Measurements from ENCODE around the gene FOXO6.

FOXO6 gene

DNA sequence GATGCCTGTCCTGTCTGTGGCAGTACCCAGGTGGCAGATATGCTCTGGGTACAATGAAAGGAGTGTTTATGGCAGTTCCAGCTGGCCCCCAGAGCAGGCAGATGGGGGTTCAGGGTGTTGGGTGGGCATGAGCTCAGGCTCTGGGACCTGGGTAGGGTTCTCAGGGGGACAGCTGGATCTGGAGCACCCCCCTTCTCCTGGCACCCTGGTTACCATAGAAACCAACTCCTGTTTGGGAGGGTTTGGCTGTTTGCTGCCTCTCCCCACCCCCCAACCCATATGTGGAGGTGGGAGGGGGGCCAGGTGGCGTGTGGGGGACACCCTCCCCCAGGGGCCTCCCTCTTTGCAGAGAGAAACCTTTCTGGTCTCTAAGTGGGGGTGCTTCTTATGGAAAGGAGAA is 7.1 kb downstream of the FOXO6 start:
- DNase-seq: no peak

DNA sequence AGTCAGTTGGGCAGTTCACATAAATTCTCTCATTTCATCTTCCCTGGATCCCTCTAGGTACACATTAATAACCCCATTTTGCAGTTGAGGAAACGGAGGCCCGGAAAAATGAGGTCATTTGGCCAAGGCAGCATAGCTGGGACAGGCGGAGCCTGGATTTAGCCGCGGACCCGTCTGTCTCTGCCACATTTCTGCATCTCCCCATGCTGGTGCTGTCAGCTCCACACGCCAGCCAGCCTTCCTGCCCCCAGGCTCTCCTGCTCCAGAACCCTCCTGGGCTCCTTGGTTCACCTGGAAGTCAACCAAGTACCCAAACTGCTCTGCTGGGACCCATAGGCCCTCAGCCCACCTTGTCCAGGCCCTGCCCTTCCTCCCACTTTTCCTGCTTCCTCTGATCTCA is 7.6 kb downstream of the FOXO6 start:
- no peak for DNase-seq

DNA sequence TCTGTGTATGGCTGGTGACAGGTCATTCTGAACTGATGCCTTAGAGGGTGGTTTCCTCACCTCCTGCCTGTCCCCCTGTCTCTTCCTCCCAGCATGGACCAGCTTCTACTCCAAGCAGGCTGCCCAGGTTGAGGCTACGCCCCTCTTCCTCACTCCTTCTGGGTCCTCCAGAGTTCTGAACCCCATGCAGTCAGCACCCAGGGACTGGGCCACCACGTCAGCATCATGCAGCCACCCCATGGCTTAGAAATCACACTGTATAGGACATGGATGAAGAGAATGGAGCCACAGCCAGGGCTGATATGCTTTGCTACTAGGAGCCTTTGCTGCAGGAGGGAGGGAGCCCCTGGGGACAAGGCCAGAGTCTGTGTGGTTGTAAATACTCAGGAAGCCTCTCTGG is 8.3 kb downstream of the FOXO6 start:
- no peak for DNase-seq

DNA sequence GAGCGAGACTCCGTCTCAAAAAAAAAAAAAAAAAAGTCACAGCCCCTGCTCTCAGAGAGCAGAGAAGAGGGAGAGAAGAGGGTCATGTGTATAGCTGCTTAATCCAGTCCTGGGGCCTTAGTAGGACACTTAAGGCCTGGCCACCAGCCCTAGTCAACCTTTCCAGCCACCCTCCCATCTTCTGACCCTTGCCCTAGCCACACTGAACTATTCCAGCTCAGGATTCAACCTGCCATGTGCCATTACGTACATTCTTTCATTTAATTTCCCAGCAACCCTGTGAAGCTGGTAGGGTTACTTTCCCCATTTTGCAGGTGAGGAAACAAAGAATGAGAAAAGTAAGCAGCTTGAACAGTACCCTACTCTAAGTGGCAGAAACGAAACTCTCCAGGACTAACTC is 9.0 kb downstream of the FOXO6 start:
- DNase-seq: no peak

DNA sequence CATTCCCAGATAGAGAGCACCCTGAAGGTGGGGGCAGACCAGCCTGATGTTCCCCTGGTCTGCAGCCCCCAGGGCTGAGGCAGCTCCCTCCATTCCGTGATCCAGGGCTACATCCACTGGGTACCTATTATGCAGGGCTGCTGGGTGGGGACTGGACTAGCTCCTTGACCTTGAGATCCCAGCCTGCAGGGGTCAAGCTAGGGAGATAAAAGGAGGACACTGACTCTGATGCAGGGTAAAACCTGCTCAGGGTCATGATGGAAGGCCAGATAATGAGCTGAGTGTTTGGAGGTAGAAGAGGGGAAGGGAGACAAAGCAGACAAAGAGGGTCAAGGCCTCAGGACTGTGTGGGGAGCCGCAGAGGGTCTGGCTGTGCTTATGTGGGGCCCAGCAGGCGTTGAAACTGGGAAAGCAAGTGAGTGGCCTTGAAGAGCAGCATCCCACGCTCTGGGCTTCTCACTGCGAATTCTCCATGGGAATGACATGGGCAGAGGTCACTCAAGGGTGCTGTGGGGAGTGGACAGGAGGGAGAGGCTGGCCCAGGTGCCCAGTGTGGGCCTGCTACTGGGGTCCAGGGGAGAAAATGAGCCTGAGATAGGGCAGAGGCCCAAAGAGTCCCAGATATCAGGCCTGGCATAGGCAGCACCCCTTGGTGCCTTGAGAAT is 9.7 kb downstream of the FOXO6 start:
- no peak for DNase-seq

DNA sequence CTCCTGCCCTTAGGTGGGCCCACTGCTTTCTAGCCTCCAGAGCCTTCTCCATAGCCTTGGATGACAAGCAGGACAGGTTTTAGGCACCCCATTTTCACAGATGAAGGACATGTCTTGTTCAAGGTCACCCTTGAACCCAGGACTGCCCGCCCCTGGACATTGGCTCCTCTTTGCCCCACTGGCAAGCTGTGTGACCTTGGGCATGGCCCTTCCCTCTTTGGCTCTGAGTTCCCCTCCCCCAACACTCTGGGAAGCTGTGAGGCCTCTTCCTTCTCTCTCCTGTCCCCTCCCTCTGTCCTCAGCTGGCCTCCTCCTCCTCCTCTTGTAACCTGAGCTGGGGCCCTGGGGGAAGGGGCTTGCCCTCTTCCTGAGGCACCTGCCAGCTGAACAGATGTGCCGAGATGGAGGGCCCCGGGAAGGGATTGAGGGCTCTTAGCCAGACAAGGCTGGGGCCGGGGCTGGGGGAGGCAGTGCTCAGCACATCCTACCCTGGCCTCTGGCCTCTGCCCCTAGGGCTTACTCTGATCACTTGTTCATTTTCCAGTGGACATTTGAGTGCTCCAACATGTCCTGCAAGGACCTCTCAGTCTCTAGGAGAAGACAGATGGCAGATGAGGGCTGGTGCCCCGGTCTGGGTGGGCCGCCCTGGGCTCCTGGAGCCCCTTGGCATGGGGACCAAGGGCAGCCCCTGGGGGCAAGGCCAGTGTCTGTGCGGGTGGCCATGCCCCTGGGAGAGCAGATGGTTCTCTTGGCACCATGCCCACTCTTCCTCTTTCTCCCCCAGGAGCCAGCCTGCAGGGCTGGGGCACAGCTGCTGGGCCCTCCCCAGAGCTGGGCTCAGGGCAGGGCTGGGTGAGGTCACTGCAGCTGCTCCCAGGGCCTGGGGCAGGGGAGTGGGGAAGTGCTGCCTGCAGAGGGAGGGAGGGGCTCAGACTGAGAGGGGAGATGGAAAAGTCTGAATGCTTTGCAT is 10.7 kb downstream of the FOXO6 start:
- no peak for DNase-seq

DNA sequence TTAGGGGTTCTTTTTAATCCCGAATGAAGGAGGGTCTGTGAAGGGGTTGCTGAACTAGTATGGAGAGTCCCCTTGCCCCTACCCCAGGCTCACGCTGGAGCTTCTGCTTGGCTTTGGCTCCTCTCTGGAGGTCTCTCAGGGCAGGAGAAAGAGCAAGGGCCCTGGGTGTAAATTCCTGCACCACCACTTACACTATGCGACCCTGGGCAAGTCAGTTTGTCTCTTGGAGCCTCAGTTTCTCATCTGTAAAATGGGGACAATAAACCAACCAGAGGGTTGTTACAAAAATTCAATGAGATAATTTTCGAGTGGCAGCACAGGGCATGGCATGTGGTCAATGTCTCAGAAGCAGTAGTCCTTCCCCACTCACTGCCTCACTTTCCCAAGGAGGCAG is 11.4 kb downstream of the FOXO6 start:
- no peak for DNase-seq

DNA sequence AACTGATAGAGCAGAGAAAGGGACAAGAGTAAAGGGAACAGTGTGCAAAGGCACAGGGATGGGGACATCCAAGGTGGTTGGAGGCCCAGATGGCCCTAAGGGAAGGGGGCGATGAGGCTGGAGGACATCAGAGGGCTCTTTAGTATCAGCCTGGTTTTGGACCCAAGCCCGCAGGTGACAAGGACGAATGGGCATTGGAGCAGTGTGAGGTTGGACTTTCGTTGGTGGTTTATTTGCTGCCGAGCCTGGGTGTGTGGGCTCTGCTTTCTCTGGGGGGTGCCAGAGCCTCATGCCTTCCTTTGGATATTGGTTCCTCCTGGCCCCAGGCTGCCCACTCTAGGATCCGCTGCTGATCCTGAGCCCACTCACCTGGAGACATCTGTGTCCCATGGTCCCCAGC is 12.1 kb downstream of the FOXO6 start:
- no peak for DNase-seq

DNA sequence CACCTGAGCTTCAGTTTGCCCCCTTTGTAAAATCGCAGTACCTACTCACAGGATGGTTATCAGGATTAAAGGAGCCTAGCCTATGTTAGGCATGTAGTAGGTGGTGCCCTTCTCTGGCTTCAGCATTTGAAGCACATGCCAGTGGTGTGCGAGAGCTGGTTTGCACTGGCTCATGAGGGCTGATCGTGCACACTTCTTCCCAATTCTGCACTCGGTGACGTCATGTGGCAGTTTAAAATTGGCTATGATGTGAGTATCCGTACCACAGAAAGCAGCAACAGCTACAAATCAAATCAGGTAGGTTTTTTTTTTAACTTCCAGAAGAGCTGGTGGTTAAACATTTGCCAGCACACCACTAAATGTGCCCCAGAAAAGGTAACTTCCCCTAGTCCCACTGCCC is 13.5 kb downstream of the FOXO6 start:
- DNase-seq: no peak

DNA sequence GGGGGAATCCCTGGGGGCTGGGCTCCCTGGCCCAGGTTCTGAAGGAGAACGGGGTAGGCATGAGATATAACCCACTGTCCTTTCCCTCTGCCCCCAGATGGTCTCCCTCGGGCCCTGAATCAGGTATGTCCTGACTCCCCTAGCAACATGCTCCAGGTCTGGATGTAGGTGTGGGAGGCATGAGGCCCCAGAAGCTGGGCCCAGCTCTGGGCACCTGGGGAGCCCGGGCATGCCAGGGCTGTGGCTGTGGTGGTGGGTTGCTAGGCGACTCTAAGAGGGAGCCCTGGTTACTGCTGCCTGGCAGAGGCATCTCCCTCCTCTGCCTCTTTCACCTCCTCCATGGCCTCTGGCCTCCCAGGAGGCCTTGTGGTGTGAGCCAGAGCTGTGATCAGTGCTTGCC is 16.2 kb downstream of the FOXO6 start:
- no peak for DNase-seq

DNA sequence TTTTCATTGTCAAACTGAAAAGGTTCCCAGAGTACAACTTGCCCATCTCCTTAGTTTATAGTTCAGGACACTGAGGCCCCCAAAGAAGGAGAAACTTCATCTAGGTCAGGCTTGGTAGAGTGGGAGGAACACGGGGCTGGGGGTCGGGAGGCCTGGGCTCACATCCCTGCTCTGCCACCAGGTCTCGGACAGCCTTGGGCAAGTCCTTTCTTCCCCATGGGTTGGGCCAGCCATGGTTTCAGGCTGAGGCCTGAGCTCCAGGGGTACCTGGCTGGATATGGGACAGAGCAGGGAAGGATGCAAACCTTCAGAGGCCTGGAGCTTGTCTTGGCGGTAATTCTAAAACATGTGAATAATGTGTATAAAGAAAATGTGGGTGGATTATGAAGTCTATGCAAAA is 17.0 kb downstream of the FOXO6 start:
- DNase-seq: no peak

DNA sequence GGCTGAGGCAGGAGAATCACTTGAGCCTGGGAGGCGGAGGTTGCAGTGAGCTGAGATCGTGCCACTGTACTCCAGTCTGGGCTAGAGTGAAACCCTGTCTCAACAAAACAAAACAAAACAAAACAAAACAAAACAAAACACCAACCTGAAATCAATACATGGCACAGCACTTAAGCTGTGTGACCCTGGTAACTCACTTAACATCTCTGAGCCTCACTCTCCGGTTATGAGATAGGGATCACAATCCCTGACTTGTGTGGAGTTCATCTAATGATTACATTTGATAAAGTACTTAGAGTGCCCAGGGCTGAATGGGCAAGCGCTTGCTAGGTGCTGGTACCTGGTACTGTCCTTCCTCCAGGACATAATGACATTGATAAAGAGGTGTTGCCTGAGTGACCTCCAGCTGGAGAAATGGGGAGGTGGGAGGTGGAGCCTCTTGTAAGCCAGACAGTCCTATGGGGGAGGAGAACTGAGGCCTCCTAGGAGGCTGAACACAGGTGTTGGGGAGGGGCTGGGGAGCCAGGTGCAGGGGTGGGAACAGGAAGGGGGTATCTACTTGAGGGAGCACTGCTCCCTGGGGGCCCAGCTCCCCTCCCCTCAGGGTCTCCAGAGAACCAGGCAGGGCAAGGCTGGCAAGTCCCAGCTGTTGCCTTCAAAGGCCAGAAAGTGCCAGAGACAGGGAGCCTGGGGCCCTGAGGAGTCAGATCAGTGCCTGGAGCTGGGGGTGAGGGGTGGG is 17.9 kb downstream of the FOXO6 start:
- DNase-seq: no peak

DNA sequence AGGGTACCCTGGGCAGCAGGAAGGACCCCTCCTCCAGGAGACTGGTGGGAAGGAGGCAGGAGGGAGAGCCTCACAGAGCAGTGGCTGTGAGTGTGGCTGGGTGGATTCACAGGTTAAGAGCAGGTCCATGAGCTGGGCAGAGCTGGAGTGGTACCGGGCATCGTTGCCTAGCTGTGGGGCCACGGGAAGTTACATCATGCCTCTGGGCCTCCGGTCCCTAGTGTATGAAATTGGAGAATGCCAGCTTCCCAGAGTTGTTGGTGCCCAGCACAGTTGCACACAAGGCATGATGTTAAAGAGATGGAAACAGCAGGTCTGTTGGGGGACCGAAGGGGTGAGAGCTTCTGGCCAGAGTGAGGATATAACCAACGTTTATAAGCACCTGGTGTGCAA is 18.5 kb downstream of the FOXO6 start:
- DNase-seq: no peak

DNA sequence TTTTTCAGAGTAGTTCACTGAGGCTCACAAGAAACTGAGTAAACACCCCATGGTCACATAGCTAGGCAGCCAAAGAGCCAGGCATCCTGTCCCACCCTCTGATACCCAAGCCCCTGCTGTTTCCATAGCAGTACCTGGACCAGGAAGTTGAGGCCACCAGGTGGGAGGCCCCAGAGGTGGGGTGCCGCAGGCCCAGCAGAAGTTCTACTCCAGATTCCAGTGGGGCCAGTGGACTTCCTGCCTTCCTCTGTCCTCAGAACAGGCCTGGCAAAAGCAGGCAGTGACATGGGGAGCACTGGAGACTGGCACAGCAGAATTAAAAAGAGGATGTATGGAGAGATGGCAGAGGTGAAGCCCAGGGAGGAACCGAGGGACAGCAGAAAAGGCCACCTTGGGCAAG is 19.0 kb downstream of the FOXO6 start:
- DNase-seq: no peak

DNA sequence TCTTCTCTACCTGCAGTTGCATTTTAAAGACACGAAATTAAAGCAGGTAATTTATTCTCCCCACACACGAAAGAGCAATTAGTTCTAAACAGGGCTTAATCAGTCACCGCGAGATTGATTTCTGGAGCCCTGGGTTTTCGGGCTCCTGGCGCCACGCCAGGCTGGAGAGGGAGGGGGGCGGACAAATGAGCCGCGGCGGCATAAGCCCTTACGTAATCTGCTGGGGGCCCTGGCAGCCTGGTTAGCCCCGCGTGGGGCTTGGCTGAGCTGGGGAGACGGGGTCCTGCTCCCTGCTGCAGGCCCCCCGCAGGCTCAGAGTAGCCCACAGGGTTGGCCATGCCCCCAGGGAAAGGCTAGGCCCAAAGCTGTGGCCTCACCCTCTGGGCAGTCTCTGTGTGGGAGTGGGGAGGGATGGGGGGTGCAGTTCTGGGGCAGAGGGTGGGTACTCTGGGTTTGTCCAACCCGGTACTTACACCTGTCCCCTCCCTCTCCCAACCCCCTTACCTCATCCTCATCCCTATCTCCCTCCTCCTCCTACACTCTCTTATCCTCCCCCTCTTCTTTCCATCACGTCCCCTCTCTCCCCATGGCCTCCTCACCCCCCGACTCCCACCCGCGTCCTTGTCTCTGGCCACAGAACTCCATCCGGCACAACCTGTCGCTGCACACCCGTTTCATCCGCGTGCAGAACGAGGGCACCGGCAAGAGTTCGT is 19.9 kb downstream of the FOXO6 start:
- no peak for DNase-seq

DNA sequence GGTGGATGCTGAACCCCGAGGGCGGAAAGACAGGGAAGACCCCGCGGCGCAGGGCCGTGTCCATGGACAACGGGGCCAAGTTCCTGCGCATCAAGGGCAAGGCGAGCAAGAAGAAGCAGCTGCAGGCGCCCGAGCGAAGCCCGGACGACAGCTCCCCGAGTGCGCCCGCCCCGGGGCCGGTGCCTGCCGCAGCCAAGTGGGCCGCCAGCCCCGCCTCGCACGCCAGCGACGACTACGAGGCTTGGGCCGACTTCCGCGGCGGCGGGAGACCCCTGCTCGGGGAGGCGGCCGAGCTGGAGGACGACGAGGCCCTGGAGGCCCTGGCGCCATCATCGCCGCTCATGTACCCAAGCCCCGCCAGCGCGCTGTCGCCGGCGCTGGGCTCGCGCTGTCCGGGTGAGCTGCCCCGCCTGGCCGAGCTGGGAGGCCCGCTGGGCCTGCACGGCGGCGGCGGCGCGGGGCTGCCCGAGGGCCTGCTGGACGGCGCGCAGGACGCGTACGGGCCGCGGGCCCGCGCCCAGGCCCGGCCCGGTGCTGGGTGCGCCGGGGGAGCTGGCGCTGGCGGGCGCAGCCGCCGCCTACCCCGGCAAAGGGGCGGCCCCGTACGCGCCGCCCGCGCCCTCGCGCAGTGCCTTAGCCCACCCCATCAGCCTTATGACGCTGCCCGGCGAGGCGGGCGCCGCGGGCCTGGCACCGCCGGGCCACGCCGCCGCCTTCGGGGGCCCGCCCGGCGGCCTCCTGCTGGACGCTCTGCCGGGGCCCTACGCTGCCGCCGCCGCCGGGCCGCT is 20.7 kb downstream of the FOXO6 start:
- DNase-seq: peak; percentile 38

DNA sequence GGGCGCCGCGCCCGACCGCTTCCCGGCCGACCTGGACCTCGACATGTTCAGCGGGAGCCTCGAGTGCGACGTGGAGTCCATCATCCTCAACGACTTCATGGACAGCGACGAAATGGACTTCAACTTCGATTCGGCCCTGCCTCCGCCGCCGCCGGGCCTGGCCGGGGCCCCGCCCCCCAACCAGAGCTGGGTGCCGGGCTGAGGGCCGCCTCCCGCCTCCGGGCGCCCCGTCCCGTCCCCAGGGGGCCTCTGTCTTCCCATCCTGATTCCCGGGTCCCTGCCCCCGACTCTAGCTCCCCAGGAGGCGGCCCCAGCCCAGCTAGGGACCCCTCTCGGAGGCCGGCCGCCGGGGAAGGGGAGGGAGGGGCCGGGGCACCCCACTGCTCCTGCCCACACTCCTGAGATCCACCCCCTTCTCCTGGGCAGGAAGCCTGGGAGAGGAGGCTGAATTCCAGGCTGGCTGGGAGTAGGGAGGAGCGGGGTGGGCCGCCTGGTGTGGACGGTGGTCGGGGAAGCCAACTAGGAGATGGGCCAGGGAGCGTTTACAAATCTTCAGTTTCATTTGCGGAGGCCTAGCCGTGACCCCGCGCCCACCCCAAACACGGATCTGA is 21.4 kb downstream of the FOXO6 start:
- DNase-seq: no peak

DNA sequence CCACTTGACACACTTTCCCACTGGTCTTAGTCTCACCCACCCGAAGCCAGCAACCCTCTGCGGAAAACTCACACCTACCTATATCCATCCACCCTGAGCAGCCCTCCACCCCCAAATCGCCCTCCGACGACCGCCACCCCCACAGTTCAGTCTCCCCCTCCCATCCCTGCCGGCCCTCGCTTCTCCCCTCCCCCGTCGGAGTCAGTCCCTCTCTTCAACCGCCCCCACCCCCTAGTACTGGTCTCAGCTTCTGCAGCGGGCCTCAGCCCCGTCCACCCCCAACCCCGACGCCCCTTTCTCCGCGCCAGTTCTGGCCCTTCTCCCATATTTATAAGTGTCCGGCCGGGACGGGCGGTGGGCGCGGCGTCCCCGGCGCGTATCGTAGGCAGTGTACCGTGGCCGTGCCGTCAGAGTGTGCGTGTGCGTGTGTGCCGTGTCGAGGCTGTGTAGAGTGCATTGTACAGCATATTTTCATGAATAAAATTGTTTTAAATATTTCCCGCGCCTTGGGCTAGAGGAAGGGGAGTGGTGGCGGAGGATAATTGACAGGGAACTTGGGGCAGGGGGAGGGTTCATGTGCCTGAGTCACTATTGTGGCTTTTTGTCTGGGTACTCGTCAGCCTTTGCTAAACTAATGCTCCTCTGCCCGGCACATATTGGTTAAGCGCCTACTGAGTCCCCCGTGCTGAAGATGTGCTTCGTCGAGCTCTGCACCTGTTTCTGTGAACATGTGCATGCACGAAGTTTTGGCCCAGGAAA is 22.0 kb downstream of the FOXO6 start:
- DNase-seq: peak; percentile 30

DNA sequence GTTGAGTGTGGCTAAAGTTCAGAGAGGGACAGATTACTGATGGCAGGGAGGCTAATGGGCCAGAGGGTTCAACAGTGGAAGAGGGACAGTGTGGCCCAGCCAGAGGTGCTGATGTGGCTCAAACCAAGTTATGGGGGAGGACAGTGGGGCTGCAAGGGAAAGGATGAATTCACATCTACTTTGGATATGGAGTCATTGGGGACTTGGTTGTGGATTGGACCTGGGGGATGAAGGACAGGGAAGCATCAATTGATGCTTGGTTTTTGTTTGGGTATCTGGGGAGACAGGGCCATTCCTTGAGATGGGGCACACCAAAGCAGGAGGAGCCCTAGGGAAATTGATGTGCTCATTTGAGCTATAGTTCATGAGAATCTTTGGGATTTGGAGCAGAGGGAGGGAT is 23.3 kb downstream of the FOXO6 start:
- no peak for DNase-seq

DNA sequence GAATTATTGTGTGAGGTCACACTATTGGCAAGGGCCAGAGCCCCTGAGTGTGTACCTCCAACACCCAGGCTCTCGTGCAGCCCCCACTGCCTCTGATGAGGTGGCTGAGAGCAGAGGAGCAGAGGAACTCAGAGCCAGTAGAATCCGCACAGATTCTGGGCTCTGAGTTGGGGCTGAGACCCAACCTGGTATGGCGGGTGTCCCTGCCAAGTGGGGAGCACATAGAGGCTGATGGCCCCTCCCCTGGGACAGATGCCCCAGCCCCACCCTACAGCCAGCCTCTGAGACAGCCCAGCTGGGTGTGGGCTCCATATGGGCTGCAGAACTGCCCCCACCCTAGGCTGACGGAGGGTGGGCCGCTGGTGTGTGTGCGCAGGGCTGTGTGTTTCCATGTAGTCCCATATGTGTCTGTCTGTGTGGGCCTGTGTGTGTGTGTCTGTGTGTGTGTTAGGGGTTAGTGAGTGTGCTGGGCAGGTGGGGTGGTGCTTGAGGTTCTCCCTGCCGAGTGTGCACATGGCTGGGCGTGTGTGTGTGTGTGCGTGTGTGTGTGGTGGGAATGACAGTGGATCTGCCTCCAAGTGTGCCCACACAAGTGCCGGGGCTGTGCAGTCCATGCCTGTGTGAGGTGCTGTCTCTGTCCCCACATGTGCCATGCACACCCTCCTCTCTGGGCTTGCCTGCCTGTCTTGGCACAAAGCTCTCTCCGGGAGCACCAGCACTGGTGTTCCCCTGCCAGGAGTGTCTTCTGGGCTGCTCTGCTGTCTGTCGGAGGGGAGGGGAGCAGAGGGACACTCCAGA is 24.4 kb downstream of the FOXO6 start:
- no peak for DNase-seq

Data from CD4-positive, alpha-beta T cell treated with Interleukin-10 for 1 hour (primary cell).